GM23338 (cell line): ENCODE data around the gene FLNB. TPM values are rescaled to one million over a fixed set of nuclear protein-coding genes. Genes with fewer than 3 reads are reported as not detected.
A peak's percentile ranks its signal among the peaks of the same experiment; 100 is the strongest.

Source experiments
- ATAC-seq: fragments of 200-7000 bp; cut with Tn5 transposase; 3 replicates; pipeline ENCODE4 v1.9.1; 2020
- DNase-seq: peaks from one replicate; pipeline ENCODE4 v3.0.0-alpha.2; 2015; ENCODE audit warnings: low spot score
- H2AFZ ChIP-seq: fragments of 200-600 bp; sonication (generic); 2 replicates; pipeline ENCODE4 v1.8.0; 2016; ENCODE audit warnings: antibody characterized with exemption, mild to moderate bottlenecking, moderate library complexity
- H3F3A ChIP-seq: fragments of 200-600 bp; sonication (generic); replicated peaks from 2 replicates; pipeline ENCODE4 v1.8.0; 2017; ENCODE audit warnings: antibody characterized with exemption, mixed run types, low read depth
- H3K27ac ChIP-seq: fragments of 200-600 bp; sonication (generic); 2 replicates; pipeline ENCODE4 v1.6.1; 2016; ENCODE audit warnings: low read depth
- H3K27me3 ChIP-seq: fragments of 200-600 bp; sonication (generic); 2 replicates; pipeline ENCODE4 v1.8.0; 2016; ENCODE audit warnings: mild to moderate bottlenecking, mixed run types, moderate library complexity; ENCODE audit not compliant: insufficient read depth
- H3K36me3 ChIP-seq: fragments of 200-600 bp; sonication (generic); 2 replicates; pipeline ENCODE4 v1.8.0; 2016; ENCODE audit warnings: mild to moderate bottlenecking; ENCODE audit not compliant: insufficient read depth
- H3K4me1 ChIP-seq: fragments of 200-600 bp; sonication (generic); 2 replicates; pipeline ENCODE4 v1.8.0; 2016; ENCODE audit warnings: mild to moderate bottlenecking, moderate library complexity; ENCODE audit not compliant: insufficient read depth
- H3K4me2 ChIP-seq: fragments of 200-600 bp; sonication (generic); 2 replicates; pipeline ENCODE4 v1.7.1; 2017; ENCODE audit warnings: mixed run types
- H3K4me3 ChIP-seq: fragments of 200-600 bp; sonication (generic); 2 replicates; pipeline ENCODE4 v1.6.1; 2016; ENCODE audit warnings: mixed run types
- H3K79me2 ChIP-seq: fragments of 200-600 bp; sonication (generic); replicated peaks from 2 replicates; pipeline ENCODE4 v1.8.0; 2017; ENCODE audit warnings: mild to moderate bottlenecking; ENCODE audit not compliant: insufficient read depth
- H3K9me2 ChIP-seq: fragments of 200-600 bp; sonication (generic); 2 replicates; pipeline ENCODE4 v1.8.0; 2017; ENCODE audit not compliant: insufficient read depth
- H4K20me1 ChIP-seq: fragments of 200-600 bp; sonication (generic); replicated peaks from 2 replicates; pipeline ENCODE4 v1.8.0; 2017; ENCODE audit warnings: mild to moderate bottlenecking; ENCODE audit not compliant: insufficient read depth
- H3K27ac Mint-ChIP-seq: 2 replicates; pipeline ENCODE4 v1.8.0; 2020; ENCODE audit warnings: inconsistent platforms, mild to moderate bottlenecking, moderate library complexity, mixed read lengths
- H3K27me3 Mint-ChIP-seq: 3 replicates; pipeline ENCODE4 v1.8.0; 2022; ENCODE audit warnings: low read depth, mild to moderate bottlenecking, moderate library complexity, mixed read lengths, inconsistent platforms; ENCODE audit not compliant: insufficient read depth, poor library complexity
- H3K36me3 Mint-ChIP-seq: 3 replicates; pipeline ENCODE4 v1.8.0; 2021; ENCODE audit warnings: low read depth, mild to moderate bottlenecking, inconsistent platforms, moderate library complexity, mixed read lengths
- H3K4me1 Mint-ChIP-seq: 3 replicates; pipeline ENCODE4 v1.8.0; 2020; ENCODE audit warnings: mild to moderate bottlenecking, inconsistent platforms, mixed read lengths
- H3K4me3 Mint-ChIP-seq: 3 replicates; pipeline ENCODE4 v1.8.0; 2021; ENCODE audit warnings: moderate library complexity, mild to moderate bottlenecking, inconsistent platforms, mixed read lengths
- H3K9me3 Mint-ChIP-seq: 3 replicates; pipeline ENCODE4 v1.8.0; 2020; ENCODE audit warnings: moderate library complexity, mild to moderate bottlenecking, inconsistent platforms, mixed read lengths
- CREB1 ChIP-seq: fragments of 250-450 bp; sonication (Bioruptor Pico); IDR thresholded peaks from 2 replicates; pipeline ENCODE4 v1.5.0; 2020; ENCODE audit warnings: low read depth, mild to moderate bottlenecking, moderate library complexity
- CTCF ChIP-seq, 2 experiments: fragments of 200-600 bp in 1 of 2; sonication (generic) in 1 of 2; conservative IDR thresholded peaks; 2 replicates each; pipeline versions ENCODE4 v1.5.1 to v1.6.1; 2016 to 2017; ENCODE audit warnings: antibody characterized with exemption in 2 of 2, low read depth in 2 of 2, mild to moderate bottlenecking in 2 of 2, moderate library complexity in 1 of 2
- ETS1 ChIP-seq: IDR thresholded peaks from 2 replicates; pipeline ENCODE4 v1.6.1; 2016; ENCODE audit warnings: antibody characterized with exemption
- EZH2 ChIP-seq: fragments of 200-600 bp; sonication (generic); IDR thresholded peaks from one replicate; pipeline ENCODE4 v1.8.0; 2017; ENCODE audit warnings: antibody characterized with exemption, mild to moderate bottlenecking, low read depth; ENCODE audit not compliant: unreplicated experiment
- EZH2phosphoT487 ChIP-seq: fragments of 200-600 bp; sonication (generic); IDR thresholded peaks from one replicate; pipeline ENCODE4 v1.8.1; 2018; ENCODE audit warnings: antibody characterized with exemption; ENCODE audit not compliant: unreplicated experiment
- JUNB ChIP-seq: IDR thresholded peaks from one replicate; pipeline ENCODE4 v1.6.1; 2016; ENCODE audit warnings: antibody characterized with exemption; ENCODE audit not compliant: unreplicated experiment
- NANOG ChIP-seq: IDR thresholded peaks from 2 replicates; pipeline ENCODE4 v1.6.1; 2016; ENCODE audit warnings: antibody characterized with exemption, borderline replicate concordance
- POLR2AphosphoS5 ChIP-seq: IDR thresholded peaks from 2 replicates; pipeline ENCODE4 v1.6.1; 2016; ENCODE audit warnings: antibody characterized with exemption, low read depth
- STAT1 ChIP-seq: IDR thresholded peaks from one replicate; pipeline ENCODE4 v1.6.1; 2016; ENCODE audit warnings: antibody characterized with exemption; ENCODE audit not compliant: unreplicated experiment
- ZNF114 ChIP-seq: fragments of 250-450 bp; sonication (Bioruptor Pico); IDR thresholded peaks from 2 replicates; pipeline ENCODE4 v1.5.0; 2020; ENCODE audit warnings: mild to moderate bottlenecking, moderate library complexity
- ZNF331 ChIP-seq: fragments of 250-450 bp; sonication (Bioruptor Pico); IDR thresholded peaks from 2 replicates; pipeline ENCODE4 v1.5.0; 2020; ENCODE audit warnings: low read depth, mild to moderate bottlenecking, moderate library complexity
- ZNF462 ChIP-seq: fragments of 250-450 bp; sonication (Bioruptor Pico); IDR thresholded peaks from 2 replicates; pipeline ENCODE4 v1.5.0; 2020; ENCODE audit warnings: mild to moderate bottlenecking, moderate library complexity
- polyA plus RNA-seq: library from polyadenylated mRNA; unstranded; fragments of >200 nt; fragmentation: Nextera tagmentation; extraction: Ambion mirVana; gene quantifications from 2 replicates; pipeline ENCODE4 v1.2.1, GENCODE V29; 2016
- total RNA-seq: library from RNA; depleted of rRNA; stranded (reverse); fragments of >200 nt; shearing (Covaris generic); gene quantifications from 2 replicates; pipeline ENCODE4 v1.2.3, GENCODE V29; 2014
- TF ChIP-seq, protein P1 (sequence below): IDR thresholded peaks from one replicate; pipeline ENCODE4 v1.6.1; 2018; ENCODE audit warnings: antibody characterized with exemption; ENCODE audit not compliant: unreplicated experiment

The FLNB gene
- total and polyA plus RNA-seq, 2 experiments from 2014 or later: 39.7 to 179 TPM

GRCh38 chr3:58095603-58096138 is 87.4 kb downstream of the FLNB start:
- H3K36me3 Mint-ChIP-seq: peaks cover 44% of the 10 kb centered on the region
- H3K27ac Mint-ChIP-seq: peak overlapping the region; percentile 18; the same call in 1 of the 2 replicates

More at GRCh38 chr3:58095603-58096138, 87.4 kb downstream of the FLNB start:
- TF ChIP-seq CTCF (conservative IDR thresholded peaks at IDR 0.05; ENCODE audit: low read depth in 2 of 2) (no peak), ZNF462 (CRISPR knock-in tag) (no peak), STAT1 (no peak), JUNB (no peak), ZNF331 (CRISPR knock-in tag) (no peak), EZH2phosphoT487 (no peak), ZNF114 (CRISPR knock-in tag) (no peak), EZH2 (no peak), NANOG (no peak), ETS1 (no peak), POLR2AphosphoS5 (no peak), CREB1 (no peak)
- TF ChIP-seq, protein P1, sequence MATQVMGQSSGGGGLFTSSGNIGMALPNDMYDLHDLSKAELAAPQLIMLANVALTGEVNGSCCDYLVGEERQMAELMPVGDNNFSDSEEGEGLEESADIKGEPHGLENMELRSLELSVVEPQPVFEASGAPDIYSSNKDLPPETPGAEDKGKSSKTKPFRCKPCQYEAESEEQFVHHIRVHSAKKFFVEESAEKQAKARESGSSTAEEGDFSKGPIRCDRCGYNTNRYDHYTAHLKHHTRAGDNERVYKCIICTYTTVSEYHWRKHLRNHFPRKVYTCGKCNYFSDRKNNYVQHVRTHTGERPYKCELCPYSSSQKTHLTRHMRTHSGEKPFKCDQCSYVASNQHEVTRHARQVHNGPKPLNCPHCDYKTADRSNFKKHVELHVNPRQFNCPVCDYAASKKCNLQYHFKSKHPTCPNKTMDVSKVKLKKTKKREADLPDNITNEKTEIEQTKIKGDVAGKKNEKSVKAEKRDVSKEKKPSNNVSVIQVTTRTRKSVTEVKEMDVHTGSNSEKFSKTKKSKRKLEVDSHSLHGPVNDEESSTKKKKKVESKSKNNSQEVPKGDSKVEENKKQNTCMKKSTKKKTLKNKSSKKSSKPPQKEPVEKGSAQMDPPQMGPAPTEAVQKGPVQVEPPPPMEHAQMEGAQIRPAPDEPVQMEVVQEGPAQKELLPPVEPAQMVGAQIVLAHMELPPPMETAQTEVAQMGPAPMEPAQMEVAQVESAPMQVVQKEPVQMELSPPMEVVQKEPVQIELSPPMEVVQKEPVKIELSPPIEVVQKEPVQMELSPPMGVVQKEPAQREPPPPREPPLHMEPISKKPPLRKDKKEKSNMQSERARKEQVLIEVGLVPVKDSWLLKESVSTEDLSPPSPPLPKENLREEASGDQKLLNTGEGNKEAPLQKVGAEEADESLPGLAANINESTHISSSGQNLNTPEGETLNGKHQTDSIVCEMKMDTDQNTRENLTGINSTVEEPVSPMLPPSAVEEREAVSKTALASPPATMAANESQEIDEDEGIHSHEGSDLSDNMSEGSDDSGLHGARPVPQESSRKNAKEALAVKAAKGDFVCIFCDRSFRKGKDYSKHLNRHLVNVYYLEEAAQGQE: no peak
- no peak overlapping the region for H3K4me3 ChIP-seq
- ATAC-seq (no peak), DNase-seq (no peak)
- H4K20me1 ChIP-seq: peaks cover 3% of the 10 kb centered on the region
- 0 out of 2 replicates have a peak, but pooled peaks cover 7% of the 10 kb centered on the region for H3K9me2 ChIP-seq
- no peak overlapping the region for H2AFZ ChIP-seq
- H3K36me3 ChIP-seq: peaks cover 27% of the 10 kb centered on the region
- peaks cover 1% of the 10 kb centered on the region for H3K27me3 Mint-ChIP-seq
- no peaks in the 10 kb centered on the region for H3K9me3 Mint-ChIP-seq
- H3K4me1 Mint-ChIP-seq: no peaks in the 10 kb centered on the region
- no peak overlapping the region for H3K27ac ChIP-seq
- no peaks in the 10 kb centered on the region for H3F3A ChIP-seq
- no peak overlapping the region for H3K4me2 ChIP-seq
- no peak overlapping the region for H3K4me3 Mint-ChIP-seq
- peaks cover 7% of the 10 kb centered on the region for H3K79me2 ChIP-seq
- no peaks in the 10 kb centered on the region for H3K4me1 ChIP-seq
- H3K27me3 ChIP-seq: no peaks in the 10 kb centered on the region
